ENCODE measurements around the gene FFAR2. TPM values are rescaled to one million over a fixed set of nuclear protein-coding genes. Genes with fewer than 3 reads are reported as not detected.

FFAR2 gene
- total RNA-seq, result under 1 TPM in 3 of 6 experiments, not detected in 3; 0.30 to 0.64 (median 0.35) TPM
- long read RNA-seq, result 0 reads

DNA sequence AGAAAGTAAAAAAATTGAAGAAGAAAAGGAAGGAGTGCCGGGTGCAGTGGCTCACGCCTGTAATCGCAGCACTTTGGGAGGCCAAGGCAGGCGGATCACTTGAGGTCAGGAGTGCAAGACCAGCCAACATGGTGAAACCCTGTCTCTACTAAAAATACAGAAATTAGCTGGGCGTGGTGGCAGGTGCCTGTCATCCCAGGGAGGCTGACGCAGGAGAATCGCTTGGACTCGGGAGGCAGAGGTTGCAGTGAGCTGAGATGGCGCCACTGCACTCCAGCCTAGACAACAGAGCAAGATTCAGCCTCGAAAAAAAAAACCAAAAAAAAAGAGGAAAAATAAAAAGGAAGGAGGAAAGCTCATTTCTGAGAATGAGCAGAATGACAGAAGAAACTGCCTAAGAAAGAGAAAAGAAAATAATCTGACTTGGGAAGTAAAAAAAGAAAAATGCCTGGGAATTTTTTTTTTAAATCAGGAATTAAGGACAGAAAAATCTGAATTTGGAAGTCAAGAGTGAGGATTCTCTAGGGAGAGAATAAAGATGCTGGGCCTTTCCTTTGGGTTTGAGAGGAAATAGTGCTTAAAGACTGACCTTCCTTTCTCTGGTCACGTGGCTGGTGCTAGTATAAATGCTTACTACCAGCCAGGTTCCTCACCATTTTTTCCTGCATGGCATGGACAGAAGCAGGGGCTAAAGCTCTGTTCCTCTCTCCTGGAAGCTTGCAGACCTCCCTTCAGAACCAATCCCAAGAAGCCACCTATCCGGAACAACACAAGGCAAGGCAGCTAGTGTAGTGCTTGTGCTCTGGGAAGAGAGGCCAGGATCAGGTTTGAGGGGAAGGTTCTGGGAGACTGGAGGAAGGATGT lies at the start of gene FFAR2:
FFAR2 (plus strand) TSS at position 652 of the 864 bp plus-strand sequence. CDS start 1,458 bp downstream, outside the sequence.
- ATAC-seq (peak in 1 of 4 donors; percentile 8), DNase-seq (peak in 1 of 3 donors; percentile 26)
- no peaks in the 10 kb centered on the region for H3K27me3 ChIP-seq
- 79% methylated on average over 11 of the region's 12 CpGs for WGBS (ENCODE audit: insufficient coverage, low coverage, low lambda C conversion rate, missing lambda C conversion rate)
- H3K36me3 ChIP-seq, result no peaks in the 10 kb centered on the region
- intact Hi-C loops (cut with DNase I), result no loop called here
- H3K4me1 ChIP-seq, result no peaks in the 10 kb centered on the region
- H3K27ac ChIP-seq, result no peak within 1 kb of the TSS
- TF ChIP-seq POLR2A (IDR thresholded peaks at IDR 0.05), result no peak
- TF ChIP-seq, protein P1, sequence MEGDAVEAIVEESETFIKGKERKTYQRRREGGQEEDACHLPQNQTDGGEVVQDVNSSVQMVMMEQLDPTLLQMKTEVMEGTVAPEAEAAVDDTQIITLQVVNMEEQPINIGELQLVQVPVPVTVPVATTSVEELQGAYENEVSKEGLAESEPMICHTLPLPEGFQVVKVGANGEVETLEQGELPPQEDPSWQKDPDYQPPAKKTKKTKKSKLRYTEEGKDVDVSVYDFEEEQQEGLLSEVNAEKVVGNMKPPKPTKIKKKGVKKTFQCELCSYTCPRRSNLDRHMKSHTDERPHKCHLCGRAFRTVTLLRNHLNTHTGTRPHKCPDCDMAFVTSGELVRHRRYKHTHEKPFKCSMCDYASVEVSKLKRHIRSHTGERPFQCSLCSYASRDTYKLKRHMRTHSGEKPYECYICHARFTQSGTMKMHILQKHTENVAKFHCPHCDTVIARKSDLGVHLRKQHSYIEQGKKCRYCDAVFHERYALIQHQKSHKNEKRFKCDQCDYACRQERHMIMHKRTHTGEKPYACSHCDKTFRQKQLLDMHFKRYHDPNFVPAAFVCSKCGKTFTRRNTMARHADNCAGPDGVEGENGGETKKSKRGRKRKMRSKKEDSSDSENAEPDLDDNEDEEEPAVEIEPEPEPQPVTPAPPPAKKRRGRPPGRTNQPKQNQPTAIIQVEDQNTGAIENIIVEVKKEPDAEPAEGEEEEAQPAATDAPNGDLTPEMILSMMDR (IDR thresholded peaks at IDR 0.05), result no peak
- no peak within 1 kb of the TSS for H3K4me3 ChIP-seq
- H3K9me3 ChIP-seq, result no peaks in the 10 kb centered on the region

DNA sequence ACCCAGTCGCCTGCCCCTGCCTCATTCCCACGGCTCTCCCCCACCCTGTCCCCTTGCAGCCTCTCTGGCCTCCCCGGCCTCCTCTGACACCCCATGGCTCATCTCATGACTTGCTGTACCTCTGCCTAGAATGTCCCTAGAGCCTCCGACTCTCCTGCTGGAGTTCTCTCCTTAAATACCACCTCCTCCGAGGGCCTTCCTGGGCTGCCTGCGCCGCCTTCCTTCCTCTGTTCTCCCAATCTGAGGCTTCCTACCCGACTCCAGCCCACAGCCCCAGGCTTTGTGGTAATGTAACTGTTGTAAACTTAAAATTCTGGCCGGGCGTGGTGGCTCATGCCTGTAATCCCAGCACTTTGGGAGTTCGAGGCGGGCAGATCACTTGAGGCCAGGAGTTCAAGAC lies 49.5 kb upstream of the FFAR2 start:
- H3K4me3 ChIP-seq, result no peak overlapping the region
- 71% methylated on average over 10 of the region's 12 CpGs for WGBS (ENCODE audit: insufficient coverage, low coverage, low lambda C conversion rate, missing lambda C conversion rate)
- no peak for TF ChIP-seq POLR2A (IDR thresholded peaks at IDR 0.05)
- TF ChIP-seq, protein P1 (IDR thresholded peaks at IDR 0.05), result no peak
- intact Hi-C loops (cut with DNase I), result no loop called here
- no peaks in the 10 kb centered on the region for H3K4me1 ChIP-seq
- no peak for DNase-seq
- no peaks in the 10 kb centered on the region for H3K36me3 ChIP-seq
- H3K9me3 ChIP-seq, result no peaks in the 10 kb centered on the region
- ATAC-seq, result no peak
- no peaks in the 10 kb centered on the region for H3K27me3 ChIP-seq
- no peak overlapping the region for H3K27ac ChIP-seq

DNA sequence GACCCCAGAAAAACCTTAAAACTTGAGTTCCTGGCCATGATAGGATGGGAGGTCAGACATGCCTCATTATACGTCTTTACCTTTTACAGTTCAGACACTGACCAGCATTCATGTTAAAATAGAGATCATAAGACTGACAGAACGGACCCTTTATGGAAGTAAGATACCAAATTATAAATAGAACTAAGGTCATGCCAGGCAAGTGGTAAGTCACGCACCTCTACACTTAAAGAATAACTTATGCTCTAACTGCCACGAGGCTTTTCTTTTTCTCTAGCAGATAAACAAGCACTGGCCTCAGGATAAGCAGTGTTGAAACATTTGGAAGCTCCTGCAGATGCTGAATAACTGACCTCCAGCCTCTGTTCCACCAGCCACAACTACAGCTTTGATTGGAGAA lies 48.8 kb upstream of the FFAR2 start:
- no peaks in the 10 kb centered on the region for H3K36me3 ChIP-seq
- no peak for DNase-seq
- no peak for TF ChIP-seq POLR2A (IDR thresholded peaks at IDR 0.05)
- TF ChIP-seq, protein P1 (IDR thresholded peaks at IDR 0.05), result no peak
- no peak overlapping the region for H3K4me3 ChIP-seq
- no peak for ATAC-seq
- H3K27me3 ChIP-seq, result no peaks in the 10 kb centered on the region
- intact Hi-C loops (cut with DNase I), result no loop called here
- H3K9me3 ChIP-seq, result no peaks in the 10 kb centered on the region
- 56% methylated on average over 4 of the region's 4 CpGs for WGBS (ENCODE audit: insufficient coverage, low coverage, low lambda C conversion rate, missing lambda C conversion rate)
- no peak overlapping the region for H3K27ac ChIP-seq
- no peaks in the 10 kb centered on the region for H3K4me1 ChIP-seq

DNA sequence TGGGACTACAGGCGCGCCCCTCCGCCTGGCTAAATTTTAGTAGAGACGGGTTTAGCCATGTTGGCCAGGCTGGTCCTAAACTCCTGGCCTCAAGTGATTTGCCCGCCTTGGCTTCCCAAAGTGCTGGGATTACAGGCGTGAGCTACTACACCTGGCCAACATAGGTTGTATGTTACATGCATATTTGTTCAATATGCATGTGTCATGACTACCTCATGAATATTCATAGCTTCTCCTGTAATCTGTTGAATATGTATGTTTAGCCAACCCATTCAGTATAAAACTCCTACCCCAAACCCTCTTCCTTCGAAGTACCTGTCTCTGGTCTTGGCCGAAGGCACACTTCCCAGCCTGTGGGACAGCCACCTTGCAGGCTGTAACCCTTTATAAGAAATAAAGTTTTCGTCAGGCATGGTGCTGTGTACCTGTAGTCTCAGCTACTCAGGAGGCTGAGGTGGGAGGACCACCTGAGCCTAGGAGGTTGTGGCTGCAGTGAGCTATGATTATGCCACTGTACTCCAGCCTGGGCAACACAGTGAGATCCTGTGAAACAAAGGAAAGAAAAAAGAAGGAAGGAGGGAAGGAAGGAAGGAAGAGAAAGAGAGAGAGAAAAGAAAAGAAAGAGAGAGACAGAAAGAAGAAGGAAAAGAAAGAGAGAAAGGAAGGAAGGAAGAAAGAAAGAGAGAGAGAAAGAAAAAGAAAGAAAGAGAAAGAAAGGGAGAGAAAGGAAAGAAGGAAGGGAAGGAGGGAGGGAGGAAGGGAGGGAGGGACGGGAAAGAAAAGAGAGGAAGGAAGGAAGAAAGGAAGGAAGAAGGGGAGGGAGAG lies 47.9 kb upstream of the FFAR2 start:
- Histone ChIP-seq H3K4me1 (no peaks in the 10 kb centered on the region), H3K9me3 (no peaks in the 10 kb centered on the region), H3K27ac (no peak overlapping the region), H3K27me3 (no peaks in the 10 kb centered on the region), H3K36me3 (no peaks in the 10 kb centered on the region), H3K4me3 (no peak overlapping the region)
- intact Hi-C loops (cut with DNase I), result no loop called here
- no peak for TF ChIP-seq POLR2A (IDR thresholded peaks at IDR 0.05)
- TF ChIP-seq, protein P1 (IDR thresholded peaks at IDR 0.05), result no peak
- DNase-seq (no peak), ATAC-seq (no peak)
- 62% methylated on average over 3 of the region's 10 CpGs for WGBS (ENCODE audit: insufficient coverage, low coverage, low lambda C conversion rate, missing lambda C conversion rate)
